Epithelial cell of proximal tubule (primary cell): Measurements from ENCODE around the gene TUBA3D. TPM values are rescaled to one million over a fixed set of nuclear protein-coding genes. Genes with fewer than 3 reads are reported as not detected.
"Not testable (repeated sequence)": the region's sequence is repeated elsewhere in the genome, so short reads cannot be mapped to it uniquely, and the experiment has no call there.

Experiments used
- DNase-seq: peaks from one replicate; pipeline ENCODE4 v3.0.0-alpha.2; 2011; ENCODE audit warnings: low read depth
- H3K4me3 ChIP-seq: 2 replicates; pipeline ENCODE4 v1.5.1; 2011; ENCODE audit warnings: low read depth, mild to moderate bottlenecking, low read length
- CTCF ChIP-seq: conservative IDR thresholded peaks from 2 replicates; pipeline ENCODE4 v1.5.1; 2012; ENCODE audit warnings: low read depth, mild to moderate bottlenecking, low read length
- total RNA-seq: library from RNA; depleted of rRNA; stranded (reverse); fragments of >200 nt; gene quantifications from 2 replicates; pipeline ENCODE4 v1.2.3, GENCODE V29; 2015

Gene TUBA3D
- total RNA-seq, 1 donor from 2014 or later = not detected

GRCh38 chr2:131516011-131516410 is 40.1 kb downstream of the TUBA3D start:
- TF ChIP-seq CTCF = no peak
- DNase-seq = no peak
- no peak overlapping the region for H3K4me3 ChIP-seq

GRCh38 chr2:131516621-131517020 is 40.7 kb downstream of the TUBA3D start:
- peak; percentile 25 for TF ChIP-seq CTCF
- not testable (repeated sequence) for H3K4me3 ChIP-seq, DNase-seq

GRCh38 chr2:131517106-131517831 is 41.4 kb downstream of the TUBA3D start:
- no peak for DNase-seq
- no peak overlapping the region for H3K4me3 ChIP-seq
- no peak for TF ChIP-seq CTCF

- DNase-seq, H3K4me3 ChIP-seq: not testable (repeated sequence)
Observed at GRCh38 chr2:131517856-131518255, 41.9 kb downstream of the TUBA3D start.

GRCh38 chr2:131518531-131518930 is 42.6 kb downstream of the TUBA3D start:
- not testable (repeated sequence) for DNase-seq, H3K4me3 ChIP-seq

GRCh38 chr2:131519466-131519865 is 43.5 kb downstream of the TUBA3D start:
- no peak for DNase-seq

GRCh38 chr2:131519871-131520470 is 44.1 kb downstream of the TUBA3D start:
- DNase-seq, H3K4me3 ChIP-seq: not testable (repeated sequence)

More at GRCh38 chr2:131519466-131519865, 43.5 kb downstream of the TUBA3D start:
- no peak for TF ChIP-seq CTCF
- no peak overlapping the region for H3K4me3 ChIP-seq

- no peak overlapping the region for H3K4me3 ChIP-seq
- no peak for TF ChIP-seq CTCF
- no peak for DNase-seq
Observed at GRCh38 chr2:131520526-131520925, 44.6 kb downstream of the TUBA3D start.

- DNase-seq, H3K4me3 ChIP-seq: not testable (repeated sequence)
Observed at GRCh38 chr2:131521524-131521923, 45.6 kb downstream of the TUBA3D start.
